ENCODE measurements around the gene APBB2.

APBB2 gene

DNA sequence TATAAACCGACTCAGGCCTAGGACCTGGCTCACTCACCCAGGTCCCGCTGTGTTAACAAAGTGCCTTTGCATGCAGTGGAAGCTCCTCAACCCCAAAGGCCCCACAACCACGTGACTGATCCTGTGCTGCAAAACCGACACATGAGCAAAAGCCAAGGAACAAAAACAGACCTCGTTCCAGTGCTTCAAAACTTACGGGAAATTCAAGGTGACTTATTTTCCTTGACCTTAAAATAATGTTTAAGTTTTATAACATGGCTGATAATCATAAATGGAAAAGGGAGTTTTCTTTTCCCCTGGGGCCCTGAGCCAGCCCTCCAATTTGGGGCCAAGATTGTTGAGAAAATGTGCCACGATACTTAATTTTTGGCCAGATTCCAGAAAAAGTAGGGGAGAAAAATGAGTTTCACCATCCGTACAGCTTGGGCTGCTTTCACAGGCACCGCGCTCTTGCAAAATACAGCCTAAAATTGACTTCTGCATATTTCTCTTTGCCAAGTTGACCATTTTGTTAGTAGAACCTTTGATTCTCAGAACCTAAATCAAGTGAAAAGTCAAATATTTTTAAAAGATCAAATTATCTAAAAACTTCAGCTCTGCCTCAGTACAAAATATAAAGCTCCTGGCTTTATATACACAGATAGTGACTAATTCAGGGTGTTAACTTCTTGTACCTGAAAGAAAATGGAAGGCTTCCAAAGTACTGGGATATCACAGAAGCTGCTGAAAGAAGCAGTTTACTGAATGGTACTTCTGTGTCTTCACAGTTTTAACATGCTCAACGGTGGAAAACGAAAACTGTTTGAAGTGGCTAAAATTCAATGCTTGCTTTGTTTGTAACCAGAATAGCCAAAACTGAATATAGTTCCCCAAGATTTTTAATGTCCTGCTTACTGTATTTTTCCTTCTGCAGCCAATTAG lies 93.8 kb downstream of the APBB2 start:
- Mint-ChIP-seq H3K4me1 (ENCODE audit: low read depth) (peaks cover 5% of the 10 kb centered on the region), H3K4me3 (no peak overlapping the region), H3K27ac (no peak overlapping the region), H3K36me3 (ENCODE audit: low read depth) (no peaks in the 10 kb centered on the region), H3K27me3 (no peaks in the 10 kb centered on the region), H3K9me3 (peaks cover 5% of the 10 kb centered on the region)
- intact Hi-C loops (cut with micrococcal nuclease), result no loop called here

- no peaks in the 10 kb centered on the region for H3K36me3 Mint-ChIP-seq (ENCODE audit: low read depth)
- intact Hi-C loops (cut with micrococcal nuclease), result no loop called here
- no peak overlapping the region for H3K27ac Mint-ChIP-seq
- peaks cover 10% of the 10 kb centered on the region for H3K9me3 Mint-ChIP-seq
- H3K4me3 Mint-ChIP-seq, result no peak overlapping the region
- H3K4me1 Mint-ChIP-seq (ENCODE audit: low read depth), result peaks cover 5% of the 10 kb centered on the region
- no peaks in the 10 kb centered on the region for H3K27me3 Mint-ChIP-seq
These were observed 94.5 kb downstream of the APBB2 start for GRCh38 chr4:41119867-41120295.

DNA sequence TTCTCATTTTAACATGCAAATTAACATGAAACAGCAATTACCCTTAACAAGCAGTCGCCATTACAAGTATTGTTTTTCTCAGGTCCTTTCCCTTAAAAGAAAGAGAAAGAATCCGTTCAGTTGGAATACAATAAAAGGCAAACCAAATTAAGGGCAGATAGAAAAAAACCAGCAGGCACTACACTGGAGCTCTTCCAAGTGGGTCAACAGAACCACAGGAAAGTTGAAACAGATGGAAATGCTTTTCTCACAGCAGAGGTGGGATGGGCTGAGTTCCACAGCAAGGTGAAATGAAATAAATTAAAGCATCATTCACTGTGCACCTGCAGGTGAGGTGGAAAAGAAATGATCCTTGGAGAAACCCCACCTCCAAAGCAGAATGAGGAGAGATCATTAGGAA lies 102.6 kb downstream of the APBB2 start:
- Mint-ChIP-seq H3K27ac (no peak overlapping the region), H3K4me1 (ENCODE audit: low read depth) (no peaks in the 10 kb centered on the region), H3K36me3 (ENCODE audit: low read depth) (no peaks in the 10 kb centered on the region), H3K4me3 (no peak overlapping the region), H3K27me3 (no peaks in the 10 kb centered on the region), H3K9me3 (peaks cover 10% of the 10 kb centered on the region)
- intact Hi-C loops (cut with micrococcal nuclease), result no loop called here

GRCh38 chr4:41110050-41110449 lies 104.3 kb downstream of the APBB2 start:
- H3K27ac Mint-ChIP-seq, result no peak overlapping the region

DNA sequence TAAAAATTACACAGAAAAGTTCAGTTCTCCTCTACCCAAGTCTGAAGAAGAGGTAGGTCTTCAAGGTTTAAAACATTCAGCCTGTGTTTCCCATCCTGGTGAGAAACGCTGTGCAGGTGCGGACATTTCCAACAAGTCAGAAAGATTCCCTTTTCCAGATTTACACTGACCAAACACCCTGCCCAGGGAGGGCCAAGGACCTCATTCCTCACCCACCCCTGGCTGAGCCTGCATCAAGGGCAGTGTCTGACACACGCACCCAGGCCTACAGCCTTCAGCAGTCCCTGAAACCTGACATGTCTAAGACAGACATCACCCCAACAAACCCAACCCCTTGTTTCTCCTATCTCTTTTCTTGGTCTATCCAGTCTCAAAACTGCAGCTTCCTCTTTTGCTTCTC lies 105.9 kb downstream of the APBB2 start:
- no peaks in the 10 kb centered on the region for H3K36me3 Mint-ChIP-seq (ENCODE audit: low read depth)
- H3K27ac Mint-ChIP-seq, result no peak overlapping the region
- intact Hi-C loops (cut with micrococcal nuclease), result no loop called here
- no peaks in the 10 kb centered on the region for H3K9me3 Mint-ChIP-seq
- no peaks in the 10 kb centered on the region for H3K4me1 Mint-ChIP-seq (ENCODE audit: low read depth)
- no peak overlapping the region for H3K4me3 Mint-ChIP-seq
- H3K27me3 Mint-ChIP-seq, result no peaks in the 10 kb centered on the region

More at GRCh38 chr4:41110050-41110449, 104.3 kb downstream of the APBB2 start:
- Mint-ChIP-seq H3K4me1 (ENCODE audit: low read depth) (no peaks in the 10 kb centered on the region), H3K9me3 (no peaks in the 10 kb centered on the region), H3K27me3 (no peaks in the 10 kb centered on the region), H3K4me3 (no peak overlapping the region), H3K36me3 (ENCODE audit: low read depth) (no peaks in the 10 kb centered on the region)
- intact Hi-C loops (cut with micrococcal nuclease), result no loop called here

GRCh38 chr4:41106694-41107419 lies 107.5 kb downstream of the APBB2 start:
- no peak overlapping the region for H3K27ac Mint-ChIP-seq
- no peaks in the 10 kb centered on the region for H3K9me3 Mint-ChIP-seq
- H3K4me3 Mint-ChIP-seq, result no peak overlapping the region
- no peaks in the 10 kb centered on the region for H3K36me3 Mint-ChIP-seq (ENCODE audit: low read depth)
- H3K4me1 Mint-ChIP-seq (ENCODE audit: low read depth), result no peaks in the 10 kb centered on the region
- intact Hi-C loops (cut with micrococcal nuclease), result no loop called here
- H3K27me3 Mint-ChIP-seq, result no peaks in the 10 kb centered on the region

- intact Hi-C loops (cut with micrococcal nuclease), result no loop called here
- H3K9me3 Mint-ChIP-seq, result no peaks in the 10 kb centered on the region
- H3K27me3 Mint-ChIP-seq, result no peaks in the 10 kb centered on the region
- H3K36me3 Mint-ChIP-seq (ENCODE audit: low read depth), result no peaks in the 10 kb centered on the region
- H3K4me1 Mint-ChIP-seq (ENCODE audit: low read depth), result no peaks in the 10 kb centered on the region
- no peak overlapping the region for H3K27ac Mint-ChIP-seq
- no peak overlapping the region for H3K4me3 Mint-ChIP-seq
These were observed 108.3 kb downstream of the APBB2 start for GRCh38 chr4:41106081-41106480.

GRCh38 chr4:41104155-41104554 lies 110.2 kb downstream of the APBB2 start:
- intact Hi-C loops (cut with micrococcal nuclease), result no loop called here
- H3K9me3 Mint-ChIP-seq, result no peaks in the 10 kb centered on the region
- no peaks in the 10 kb centered on the region for H3K4me1 Mint-ChIP-seq (ENCODE audit: low read depth)
- H3K27me3 Mint-ChIP-seq, result no peaks in the 10 kb centered on the region
- no peak overlapping the region for H3K4me3 Mint-ChIP-seq
- no peaks in the 10 kb centered on the region for H3K36me3 Mint-ChIP-seq (ENCODE audit: low read depth)
- H3K27ac Mint-ChIP-seq, result no peak overlapping the region

GRCh38 chr4:41103657-41104056 lies 110.7 kb downstream of the APBB2 start:
- no peaks in the 10 kb centered on the region for H3K27me3 Mint-ChIP-seq
- H3K27ac Mint-ChIP-seq, result no peak overlapping the region
- H3K4me1 Mint-ChIP-seq (ENCODE audit: low read depth), result no peaks in the 10 kb centered on the region
- intact Hi-C loops (cut with micrococcal nuclease), result no loop called here
- H3K36me3 Mint-ChIP-seq (ENCODE audit: low read depth), result no peaks in the 10 kb centered on the region
- H3K9me3 Mint-ChIP-seq, result no peaks in the 10 kb centered on the region
- no peak overlapping the region for H3K4me3 Mint-ChIP-seq

DNA sequence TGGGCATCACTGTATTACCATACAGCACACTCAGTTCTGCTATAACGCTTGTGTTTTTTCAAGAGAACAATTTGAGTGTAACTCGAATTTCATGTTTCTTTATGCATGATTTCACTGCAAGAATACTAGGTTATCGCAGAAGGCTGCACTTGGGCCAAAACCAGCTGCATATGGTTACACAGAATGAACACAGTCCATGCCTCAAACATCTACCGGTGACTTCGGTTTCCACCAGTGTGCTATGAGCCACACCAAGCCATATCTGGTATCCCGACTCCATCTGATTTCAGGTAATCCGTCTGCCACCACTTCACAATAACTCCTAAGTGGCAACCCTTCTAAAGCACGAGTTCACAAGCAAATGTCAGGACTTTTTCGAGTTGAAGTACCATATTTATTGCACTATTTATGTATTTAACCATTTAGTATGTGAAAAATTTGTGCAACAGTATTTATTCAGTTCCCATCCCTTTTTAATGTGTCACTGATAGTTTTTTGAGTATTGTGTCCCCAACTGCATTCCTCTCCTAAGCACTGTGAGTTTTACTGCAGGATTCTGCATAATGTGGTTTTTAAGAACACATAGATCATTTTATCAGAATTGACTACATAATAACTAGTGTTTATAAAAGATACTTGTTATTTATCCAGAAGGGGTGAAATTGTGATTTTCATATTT lies 111.8 kb downstream of the APBB2 start:
- Mint-ChIP-seq H3K4me1 (ENCODE audit: low read depth) (no peaks in the 10 kb centered on the region), H3K27ac (no peak overlapping the region), H3K36me3 (ENCODE audit: low read depth) (no peaks in the 10 kb centered on the region), H3K4me3 (no peak overlapping the region), H3K9me3 (no peaks in the 10 kb centered on the region), H3K27me3 (no peaks in the 10 kb centered on the region)
- intact Hi-C loops (cut with micrococcal nuclease), result no loop called here

DNA sequence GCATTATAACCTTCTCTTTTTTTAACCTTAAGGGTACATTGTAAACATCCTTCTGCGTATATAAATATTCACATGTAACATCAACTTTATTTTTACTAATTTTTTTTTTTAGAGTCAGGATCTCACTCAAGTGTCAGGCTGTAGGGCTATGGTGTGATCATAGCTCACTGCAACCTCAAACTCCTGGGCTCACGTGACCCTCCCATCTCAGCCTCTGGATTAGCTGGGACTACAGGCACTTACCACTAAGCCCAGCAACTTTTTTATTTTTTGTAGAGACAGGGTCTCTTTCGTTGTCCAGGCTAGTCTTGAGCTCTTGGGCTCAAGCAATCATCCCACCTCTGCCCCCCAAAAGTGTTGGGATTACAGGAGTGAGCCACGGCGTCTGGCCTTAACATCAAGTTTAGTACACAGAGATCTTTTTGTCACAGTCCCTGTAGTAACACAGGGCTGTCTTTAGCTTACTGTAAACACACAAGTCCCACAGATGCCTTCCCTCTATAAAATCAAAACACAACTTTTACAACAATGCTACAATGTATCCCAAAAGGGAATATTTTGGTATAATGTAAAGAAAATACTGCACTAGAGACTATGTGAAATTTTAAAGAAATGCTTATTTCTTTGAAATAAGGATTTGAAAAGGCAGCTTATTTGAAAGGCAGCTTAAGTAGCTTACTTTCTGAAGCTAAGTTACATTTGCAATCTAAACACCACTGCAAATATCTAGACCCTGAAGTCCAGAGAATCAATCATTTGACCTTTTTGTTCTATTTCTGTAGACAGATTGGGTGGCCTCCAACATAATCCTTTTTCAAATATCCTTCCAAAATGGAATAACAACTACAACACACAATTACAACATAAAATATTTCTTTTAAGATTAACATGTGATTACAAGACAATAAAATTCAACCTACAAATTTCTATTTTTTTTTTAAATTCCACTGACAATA lies 116.0 kb downstream of the APBB2 start:
- H3K27me3 Mint-ChIP-seq, result no peaks in the 10 kb centered on the region
- intact Hi-C loops (cut with micrococcal nuclease), result no loop called here
- no peaks in the 10 kb centered on the region for H3K4me1 Mint-ChIP-seq (ENCODE audit: low read depth)
- no peaks in the 10 kb centered on the region for H3K9me3 Mint-ChIP-seq
- no peaks in the 10 kb centered on the region for H3K36me3 Mint-ChIP-seq (ENCODE audit: low read depth)
- H3K27ac Mint-ChIP-seq, result no peak overlapping the region
- no peak overlapping the region for H3K4me3 Mint-ChIP-seq

DNA sequence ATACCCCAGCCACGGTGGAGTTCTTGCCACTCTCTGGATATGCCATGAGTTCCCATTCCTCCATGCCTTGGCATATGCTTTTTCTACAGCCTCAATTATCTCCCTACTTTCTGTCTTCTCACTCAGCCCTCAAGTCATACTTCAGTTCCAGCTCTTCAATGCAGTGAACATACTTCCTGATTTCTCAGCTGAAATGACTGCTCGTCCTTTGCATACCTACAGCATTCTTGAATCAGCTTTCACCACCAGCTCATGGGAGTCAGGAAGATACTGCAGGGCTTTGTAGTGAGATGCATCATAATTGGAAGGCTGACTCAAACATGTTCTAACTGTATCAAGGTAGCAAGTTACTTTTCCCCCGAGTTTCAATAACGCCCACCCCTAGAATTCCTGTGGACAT lies 118.4 kb downstream of the APBB2 start:
- H3K4me1 Mint-ChIP-seq (ENCODE audit: low read depth), result no peaks in the 10 kb centered on the region
- intact Hi-C loops (cut with micrococcal nuclease), result no loop called here
- no peak overlapping the region for H3K27ac Mint-ChIP-seq
- H3K9me3 Mint-ChIP-seq, result no peaks in the 10 kb centered on the region
- no peaks in the 10 kb centered on the region for H3K36me3 Mint-ChIP-seq (ENCODE audit: low read depth)
- H3K27me3 Mint-ChIP-seq, result no peaks in the 10 kb centered on the region
- no peak overlapping the region for H3K4me3 Mint-ChIP-seq

- H3K4me3 Mint-ChIP-seq, result no peak overlapping the region
- no peaks in the 10 kb centered on the region for H3K4me1 Mint-ChIP-seq (ENCODE audit: low read depth)
- intact Hi-C loops (cut with micrococcal nuclease), result no loop called here
- no peaks in the 10 kb centered on the region for H3K36me3 Mint-ChIP-seq (ENCODE audit: low read depth)
- no peaks in the 10 kb centered on the region for H3K27me3 Mint-ChIP-seq
- no peak overlapping the region for H3K27ac Mint-ChIP-seq
- H3K9me3 Mint-ChIP-seq, result no peaks in the 10 kb centered on the region
These were observed 119.0 kb downstream of the APBB2 start for GRCh38 chr4:41095192-41095872.
